Measurements from ENCODE around the gene FEM1B.
A peak's percentile ranks its signal among the peaks of the same experiment; 100 is the strongest.

Gene FEM1B

GRCh38 chr15:68285259-68285980 lies 7.9 kb downstream of the FEM1B start:
- no peak for DNase-seq (ENCODE audit: low spot score)

- DNase-seq (ENCODE audit: low spot score), result no peak
Measured at GRCh38 chr15:68286256-68286655, 8.7 kb downstream of the FEM1B start.

- DNase-seq (ENCODE audit: low spot score), result no peak
Measured at GRCh38 chr15:68289057-68289456, 11.5 kb downstream of the FEM1B start.

GRCh38 chr15:68289621-68290352 lies 12.2 kb downstream of the FEM1B start:
- no peak for DNase-seq (ENCODE audit: low spot score)

- DNase-seq (ENCODE audit: low spot score), result no peak
Measured at GRCh38 chr15:68290715-68291114, 13.2 kb downstream of the FEM1B start.

GRCh38 chr15:68292157-68292781 lies 14.7 kb downstream of the FEM1B start:
- no peak for DNase-seq (ENCODE audit: low spot score)

- no peak for DNase-seq (ENCODE audit: low spot score)
Measured at GRCh38 chr15:68292967-68293366, 15.4 kb downstream of the FEM1B start.

GRCh38 chr15:68295014-68295805 lies 17.7 kb downstream of the FEM1B start:
- no peak for DNase-seq (ENCODE audit: low spot score)

- no peak for DNase-seq (ENCODE audit: low spot score)
Measured at GRCh38 chr15:68298336-68298735, 20.8 kb downstream of the FEM1B start.

GRCh38 chr15:68298882-68299381 lies 21.4 kb downstream of the FEM1B start:
- peak; percentile 55 for DNase-seq (ENCODE audit: low spot score)

- DNase-seq (ENCODE audit: low spot score), result no peak
Measured at GRCh38 chr15:68299436-68299835, 21.9 kb downstream of the FEM1B start.

- no peak for DNase-seq (ENCODE audit: low spot score)
Measured at GRCh38 chr15:68300115-68300940, 22.8 kb downstream of the FEM1B start.

GRCh38 chr15:68301301-68301700 lies 23.8 kb downstream of the FEM1B start:
- no peak for DNase-seq (ENCODE audit: low spot score)

- no peak for DNase-seq (ENCODE audit: low spot score)
Measured at GRCh38 chr15:68302729-68303128, 25.2 kb downstream of the FEM1B start.

GRCh38 chr15:68303134-68303533 lies 25.6 kb downstream of the FEM1B start:
- DNase-seq (ENCODE audit: low spot score), result no peak

GRCh38 chr15:68303560-68304436 lies 26.3 kb downstream of the FEM1B start:
- DNase-seq (ENCODE audit: low spot score), result no peak

GRCh38 chr15:68304589-68305337 lies 27.2 kb downstream of the FEM1B start:
- no peak for DNase-seq (ENCODE audit: low spot score)

GRCh38 chr15:68305420-68305871 lies 27.9 kb downstream of the FEM1B start:
- DNase-seq (ENCODE audit: low spot score), result no peak
